B cell (primary cell): ENCODE data around the gene NUMA1. TPM values are rescaled to one million over a fixed set of nuclear protein-coding genes. Genes with fewer than 3 reads are reported as not detected.

Source experiments
- ATAC-seq: fragments of 200-7000 bp; cut with Tn5 transposase; one replicate; pipeline ENCODE4 v1.10.0; 2021; ENCODE audit warnings: low read depth, mild to moderate bottlenecking, moderate number of reproducible peaks, moderate library complexity
- CTCF ChIA-PET: fragments of 350-600 bp; sonication (Branson Sonifier 250); formaldehyde crosslinking; loops from one replicate; lab custom pipeline; 2021; ENCODE audit warnings: antibody characterized with exemption, inconsistent platforms; lab: Charles Lee
- POLR2A ChIA-PET: fragments of 350-600 bp; sonication (Branson Sonifier 250); formaldehyde crosslinking; loops from one replicate; lab custom pipeline; 2021; ENCODE audit warnings: antibody characterized with exemption; lab: Charles Lee
- DNase-seq: peaks from one replicate; pipeline ENCODE4 v3.0.0; 2013
- H2AFZ ChIP-seq: 2 replicates; pipeline ENCODE4 v1.6.1; 2012; ENCODE audit warnings: mild to moderate bottlenecking, low read depth, low read length; ENCODE audit not compliant: insufficient read depth, poor library complexity, severe bottlenecking
- H3K27ac ChIP-seq, 2 donors: 1 replicate in 1 of 2; 2 replicates in 1 of 2; pipeline ENCODE4 v1.5.1; 2012 to 2013; ENCODE audit warnings: low read length in 2 of 2, mild to moderate bottlenecking in 2 of 2, moderate library complexity in 1 of 2
- H3K27me3 ChIP-seq, 4 experiments: fragments of 200-600 bp in 1 of 4; sonication (generic) in 1 of 4; replicated peaks in 1 of 4; 1 replicate in 2 of 4; 2 replicates in 2 of 4; pipeline versions ENCODE4 v1.6.1 to v1.7.0; 2013 to 2016; ENCODE audit warnings: low read length in 3 of 4, mild to moderate bottlenecking in 2 of 4, mixed read lengths in 1 of 4, moderate library complexity in 1 of 4; ENCODE audit not compliant: insufficient read depth in 4 of 4, control insufficient read depth in 3 of 4; ENCODE audit errors: control extremely low read depth in 1 of 4
- H3K36me3 ChIP-seq, 2 experiments: replicated peaks in 1 of 2; 1 replicate in 1 of 2; 2 replicates in 1 of 2; pipeline versions ENCODE4 v1.6.1 to v1.7.1; 2013; ENCODE audit warnings: low read length in 1 of 2; ENCODE audit not compliant: insufficient read depth in 2 of 2, control insufficient read depth in 1 of 2; ENCODE audit errors: control extremely low read depth in 1 of 2, extremely low read depth in 1 of 2
- H3K4me1 ChIP-seq, 2 donors: fragments of 200-600 bp in 1 of 2; sonication (generic) in 1 of 2; 1 replicate in 1 of 2; 2 replicates in 1 of 2; pipeline versions ENCODE4 v1.5.1 to v1.6.1; 2013 to 2017; ENCODE audit warnings: low read length in 2 of 2; ENCODE audit not compliant: control insufficient read depth in 2 of 2, insufficient read depth in 2 of 2
- H3K4me2 ChIP-seq: replicated peaks from 2 replicates; pipeline ENCODE3; 2012; ENCODE audit warnings: mild to moderate bottlenecking, low read depth, low read length; ENCODE audit not compliant: poor library complexity, severe bottlenecking
- H3K4me3 ChIP-seq, 5 experiments: fragments of 200-600 bp in 1 of 5; sonication (generic) in 1 of 5; 1 replicate in 3 of 5; 2 replicates in 2 of 5; pipeline versions ENCODE4 v1.5.1 to v1.7.0; 2011 to 2016; ENCODE audit warnings: low read length in 4 of 5, mild to moderate bottlenecking in 4 of 5, low read depth in 2 of 5, control low read depth in 1 of 5, moderate library complexity in 1 of 5; ENCODE audit not compliant: insufficient read depth in 1 of 5; ENCODE audit errors: control extremely low read depth in 1 of 5, extremely low read depth in 1 of 5
- H3K79me2 ChIP-seq: fragments of 200-600 bp; sonication (generic); one replicate; pipeline ENCODE4 v1.6.0; 2016; ENCODE audit warnings: low read length; ENCODE audit not compliant: control insufficient read depth, insufficient read depth
- H3K9ac ChIP-seq: fragments of 200-600 bp; sonication (generic); 2 replicates; pipeline ENCODE4 v1.6.1; 2017; ENCODE audit warnings: mild to moderate bottlenecking, low read length, moderate library complexity
- H3K9me3 ChIP-seq, 3 donors: one replicate each; pipeline versions ENCODE4 v1.6.1 to v1.7.1; 2013; ENCODE audit warnings: low read length in 2 of 3; ENCODE audit not compliant: control insufficient read depth in 2 of 3, insufficient read depth in 1 of 3; ENCODE audit errors: control extremely low read depth in 1 of 3
- H4K20me1 ChIP-seq: 2 replicates; pipeline ENCODE4 v1.6.0; 2012; ENCODE audit warnings: mild to moderate bottlenecking, low read length; ENCODE audit not compliant: insufficient read depth, control insufficient read depth, poor library complexity, severe bottlenecking
- H3K27ac Mint-ChIP-seq: one replicate; pipeline ENCODE4 v1.8.0; 2021; ENCODE audit warnings: mixed read lengths
- H3K27me3 Mint-ChIP-seq: one replicate; pipeline ENCODE4 v1.8.0; 2021; ENCODE audit warnings: mixed read lengths
- H3K4me1 Mint-ChIP-seq: one replicate; pipeline ENCODE4 v1.8.0; 2021; ENCODE audit warnings: mixed read lengths
- H3K4me3 Mint-ChIP-seq: one replicate; pipeline ENCODE4 v1.8.0; 2021; ENCODE audit warnings: mixed read lengths
- H3K9me3 Mint-ChIP-seq: one replicate; pipeline ENCODE4 v1.8.0; 2022; ENCODE audit warnings: mixed read lengths; ENCODE audit not compliant: insufficient read depth
- CTCF ChIP-seq: fragments of 200-600 bp; IDR thresholded peaks from one replicate; pipeline ENCODE4 v1.8.0; 2022; ENCODE audit warnings: antibody characterized with exemption, mild to moderate bottlenecking
- EZH2 ChIP-seq: IDR thresholded peaks from 2 replicates; pipeline ENCODE4 v1.6.1; 2012; ENCODE audit warnings: borderline replicate concordance, low read depth, mild to moderate bottlenecking, moderate library complexity, low read length; ENCODE audit not compliant: insufficient read depth, poor library complexity, severe bottlenecking
- WGBS: methylation state at CpG from one replicate; pipeline ENCODE4 v1.1.5; 2013; ENCODE audit warnings: missing lambda C conversion rate; ENCODE audit not compliant: insufficient coverage; 5-methylcytosine and 5-hydroxymethylcytosine counted together
- intact Hi-C: fragments of 100-400 bp; cut with micrococcal nuclease; formaldehyde crosslinking; loops from one replicate; pipeline ENCODE4 v1.10.0; 2022
- polyA plus RNA-seq: library from polyadenylated mRNA; depleted of rRNA; stranded (reverse); fragments of >200 nt; gene quantifications from 2 replicates; pipeline ENCODE4 v1.2.3, GENCODE V29; 2012
- total RNA-seq, 2 donors: library from RNA; stranded (reverse); fragments of 120-200 nt in 1 of 2; gene quantifications; 1 replicate in 1 of 2; 2 replicates in 1 of 2; pipeline versions ENCODE4 v1.2.3 to v1.2.4, GENCODE V29; 2013 to 2022

The NUMA1 gene
- total and polyA plus RNA-seq, 2 donors (not counting 1 experiment from before 2014, with no cell fraction given) = 186 to 300 TPM

- Mint-ChIP-seq H3K27me3 (no peaks in the 10 kb centered on the region), H3K9me3 (no peaks in the 10 kb centered on the region), H3K27ac (peak overlapping the region; percentile 32), H3K4me1 (peaks cover 6% of the 10 kb centered on the region), H3K4me3 (no peak overlapping the region)
- no peaks in the 10 kb centered on the region for H3K27me3 ChIP-seq
- TF ChIP-seq EZH2 = no peak
- TF ChIP-seq CTCF = no peak
- POLR2A ChIA-PET = no interaction called here
- H3K9me3 ChIP-seq = no peaks in the 10 kb centered on the region
- H3K4me3 ChIP-seq = no peak overlapping the region
- intact Hi-C loops = no loop called here
- DNase-seq (no peak), ATAC-seq (no peak)
- H2AFZ ChIP-seq = no peak overlapping the region
- H3K4me1 ChIP-seq = no peaks in the 10 kb centered on the region
- H3K27ac ChIP-seq = no peak overlapping the region
- H3K4me2 ChIP-seq = no peak overlapping the region
- CTCF ChIA-PET = interaction anchor here (0.7 to 1.6 kb wide), 4 partner anchors 10 to 27 kb away, joined by 3 to 4 read pairs (median 4); no protein-coding TSS in a partner anchor
- H4K20me1 ChIP-seq = peaks cover 21% of the 10 kb centered on the region
- no peak overlapping the region for H3K9ac ChIP-seq
- 96% methylated on average over 19 of the region's 20 CpGs for WGBS
- peaks cover 2 to 93% of the 10 kb centered on the region in 2 experiments for H3K36me3 ChIP-seq
- H3K79me2 ChIP-seq = no peaks in the 10 kb centered on the region
Measured at GRCh38 chr11:72005347-72006260, 74.7 kb downstream of the NUMA1 start.
